Measurements from ENCODE around the gene ARPC1A. TPM values are rescaled to one million over a fixed set of nuclear protein-coding genes. Genes with fewer than 3 reads are reported as not detected.
"Not testable (repeated sequence)": the region's sequence is repeated elsewhere in the genome, so short reads cannot be mapped to it uniquely, and the experiment has no call there.

Gene ARPC1A
- total RNA-seq (10 to 100 TPM; 82.4 to 99.9 TPM), polyA plus RNA-seq (ENCODE audit: insufficient read length in 2 of 2) (100 to 1,000 TPM; 141 to 147 TPM)
- long read RNA-seq, donor 1, transcript ARPC1A-201 (10 exons, 1,565 nt): major isoform, 59 of 76 reads
- long read RNA-seq, donor 1, partial matches to known transcripts: 13 of 76 reads
- long read RNA-seq, donor 1, other reads (novel, unspliced or antisense): 0 of 76 reads
- long read RNA-seq, donor 2, transcript ARPC1A-201 (10 exons, 1,565 nt): major isoform, 23 of 25 reads
- long read RNA-seq, donor 2, partial matches to known transcripts: 0 of 25 reads
- long read RNA-seq, donor 2, other reads (novel, unspliced or antisense): 0 of 25 reads
- long read RNA-seq, donor 3, transcript ARPC1A-201 (10 exons, 1,565 nt): major isoform, 31 of 33 reads
- long read RNA-seq, donor 3, partial matches to known transcripts: 0 of 33 reads
- long read RNA-seq, donor 3, other reads (novel, unspliced or antisense): 0 of 33 reads
- long read RNA-seq, donor 4, transcript ARPC1A-201 (10 exons, 1,565 nt): major isoform, 27 of 52 reads
- long read RNA-seq, donor 4, partial matches to known transcripts: 23 of 52 reads
- long read RNA-seq, donor 4, other reads (novel, unspliced or antisense): 0 of 52 reads

DNA sequence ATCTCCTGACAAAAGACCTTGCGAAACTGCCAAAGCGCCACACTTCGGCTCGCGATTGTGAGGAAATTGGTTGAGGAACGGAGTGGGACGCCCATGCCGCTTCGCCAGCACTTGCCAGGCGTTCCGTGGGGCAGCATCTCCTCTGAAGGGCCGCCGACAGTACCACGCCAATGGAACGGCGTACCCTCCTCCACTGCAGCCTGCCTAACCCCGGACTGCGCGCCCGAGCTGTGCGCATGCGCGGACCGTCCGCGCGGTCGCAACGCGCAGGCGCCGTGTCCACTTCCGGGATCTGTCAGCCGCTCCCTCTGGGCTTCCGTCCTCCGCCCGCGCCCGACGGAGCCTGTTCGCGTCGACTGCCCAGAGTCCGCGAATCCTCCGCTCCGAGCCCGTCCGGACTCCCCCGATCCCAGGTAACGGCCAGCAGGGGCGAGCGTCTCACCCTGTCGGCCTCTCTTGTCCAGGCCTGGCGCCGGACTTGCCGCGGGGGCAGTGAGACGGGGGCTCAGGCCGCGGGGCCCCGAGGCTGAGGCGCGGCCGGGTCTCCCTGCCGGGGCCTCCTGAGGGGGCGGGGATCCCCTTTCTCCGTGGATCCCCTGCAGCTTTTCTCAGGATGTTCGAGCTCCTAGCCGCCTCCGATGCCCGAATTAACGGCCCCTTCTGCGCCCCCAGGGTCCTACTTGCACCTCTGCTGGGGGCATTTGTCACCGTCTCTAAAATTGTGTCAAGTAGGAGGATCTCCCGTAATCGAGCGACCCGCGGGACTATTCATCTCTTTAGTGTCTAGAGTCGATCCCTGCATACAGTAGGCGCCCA, at the start of gene ARPC1A:
TSS of gene ARPC1A (plus strand) at position 307 of the 816 bp plus-strand sequence. CDS start 7,456 bp downstream, outside the sequence.
- peak; percentile 84 to 97 (median 89) for DNase-seq (ENCODE audit: low read depth in 4 of 6, low spot score in 6 of 6)
- H3K4me3 ChIP-seq (ENCODE audit: low read depth, low read length): peak within 1 kb of the TSS; percentile 93
- under 1% methylated on average over 82 of the region's 82 CpGs for WGBS (ENCODE audit: insufficient coverage)
- peak within 1 kb of the TSS; percentile 80 for H3K27ac ChIP-seq (ENCODE audit: low read depth, low read length)
- no peaks in the 10 kb centered on the region for H3K36me3 ChIP-seq (ENCODE audit: control insufficient read depth, insufficient read depth, low read length)
- H3K9me3 ChIP-seq (ENCODE audit: control insufficient read depth, insufficient read depth, low read length): no peaks in the 10 kb centered on the region
- H3K4me1 ChIP-seq (ENCODE audit: control insufficient read depth, insufficient read depth, low read length): peaks cover 20% of the 10 kb centered on the region
- H3K27me3 ChIP-seq (ENCODE audit: control insufficient read depth, insufficient read depth, low read length): no peaks in the 10 kb centered on the region

DNA sequence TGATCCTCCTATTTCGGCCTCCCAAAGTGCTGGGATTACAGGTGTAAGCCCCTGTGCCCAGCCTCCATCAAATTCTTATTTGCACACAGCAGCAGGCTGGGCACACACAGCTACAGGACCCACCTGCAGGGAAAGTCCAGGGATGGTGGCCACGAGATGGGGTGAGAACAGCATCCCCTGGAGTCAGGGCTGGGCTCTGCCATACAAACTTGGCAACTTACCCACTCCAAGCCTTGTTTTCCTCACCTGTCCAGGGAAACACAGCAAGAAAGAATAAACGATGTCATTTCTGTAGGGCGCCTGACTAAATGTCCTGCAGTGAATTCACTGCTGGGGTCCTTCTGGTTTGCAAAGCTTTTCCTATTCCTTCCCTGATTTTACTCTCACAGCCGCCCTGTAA, 47.5 kb upstream of the ARPC1A start:
- 85% methylated on average over 5 of the region's 5 CpGs for WGBS (ENCODE audit: insufficient coverage)
- no peak for DNase-seq (ENCODE audit: low read depth in 4 of 6, low spot score in 6 of 6)
- no peaks in the 10 kb centered on the region for H3K4me1 ChIP-seq (ENCODE audit: control insufficient read depth, insufficient read depth, low read length)
- no peaks in the 10 kb centered on the region for H3K9me3 ChIP-seq (ENCODE audit: control insufficient read depth, insufficient read depth, low read length)
- H3K4me3 ChIP-seq (ENCODE audit: low read depth, low read length): no peak overlapping the region
- no peaks in the 10 kb centered on the region for H3K27me3 ChIP-seq (ENCODE audit: control insufficient read depth, insufficient read depth, low read length)
- no peaks in the 10 kb centered on the region for H3K36me3 ChIP-seq (ENCODE audit: control insufficient read depth, insufficient read depth, low read length)
- H3K27ac ChIP-seq (ENCODE audit: low read depth, low read length): no peak overlapping the region

DNA sequence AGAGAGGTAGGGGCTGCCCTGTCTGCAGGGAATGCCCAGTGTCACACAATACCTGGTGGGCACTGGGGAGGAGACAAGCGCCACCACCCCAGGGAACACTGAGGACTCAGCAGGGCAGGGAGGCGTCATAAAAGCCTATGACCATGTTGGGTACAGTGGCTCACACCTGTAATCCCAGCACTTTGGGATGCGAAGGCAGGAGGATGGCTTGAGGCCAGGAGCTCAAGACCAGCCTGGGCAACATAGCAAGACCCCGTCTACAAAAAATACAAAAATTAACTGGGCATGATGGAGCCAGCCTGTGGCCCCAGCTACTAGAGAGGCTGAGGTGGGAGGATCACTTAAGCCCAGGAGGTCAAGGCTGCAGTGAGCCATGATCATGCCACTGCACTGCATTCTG, 41.5 kb upstream of the ARPC1A start:
- H3K27me3 ChIP-seq (ENCODE audit: control insufficient read depth, insufficient read depth, low read length); H3K4me1 ChIP-seq (ENCODE audit: control insufficient read depth, insufficient read depth, low read length); H3K36me3 ChIP-seq (ENCODE audit: control insufficient read depth, insufficient read depth, low read length); H3K9me3 ChIP-seq (ENCODE audit: control insufficient read depth, insufficient read depth, low read length); H3K27ac ChIP-seq (ENCODE audit: low read depth, low read length); H3K4me3 ChIP-seq (ENCODE audit: low read depth, low read length); DNase-seq (ENCODE audit: low read depth in 4 of 6, low spot score in 6 of 6): not testable (repeated sequence)
- 88% methylated on average over 3 of the region's 4 CpGs for WGBS (ENCODE audit: insufficient coverage)

DNA sequence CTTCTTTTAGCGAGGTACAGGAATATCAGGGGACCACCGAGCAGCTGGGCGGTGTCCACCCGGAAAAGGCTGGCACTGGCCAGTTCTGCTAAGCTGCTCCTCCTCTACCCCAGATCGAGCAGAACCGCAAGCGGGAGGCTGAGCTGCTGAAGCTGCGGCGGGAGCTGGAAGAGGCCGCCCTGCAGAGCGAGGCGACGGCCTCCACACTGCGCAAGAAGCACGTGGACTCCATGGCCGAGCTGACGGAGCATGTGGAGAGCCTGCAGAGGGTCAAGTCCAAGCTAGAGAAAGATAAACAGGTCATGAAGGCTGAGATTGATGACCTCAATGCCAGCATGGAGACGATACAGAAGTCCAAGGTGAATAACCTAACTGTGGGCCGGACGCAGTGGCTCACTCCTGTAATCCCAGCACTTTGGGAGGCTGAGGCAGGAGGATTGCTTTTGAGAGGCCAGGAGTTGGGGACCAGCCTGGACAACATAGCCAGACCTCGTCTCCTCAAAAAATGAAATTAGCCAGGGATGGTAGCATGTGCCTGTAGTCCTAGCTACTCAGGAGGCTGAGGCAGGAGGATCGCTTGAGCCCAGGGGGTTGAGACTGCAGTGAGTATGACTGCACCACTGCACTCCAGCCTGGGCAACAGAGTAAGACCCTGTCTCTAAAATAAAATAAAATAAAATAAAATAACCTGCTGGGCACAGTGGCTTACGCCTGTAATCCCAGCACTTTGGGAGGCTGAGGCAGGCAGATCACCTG, 37.7 kb upstream of the ARPC1A start:
- Histone ChIP-seq H3K4me1 (ENCODE audit: control insufficient read depth, insufficient read depth, low read length) (no peaks in the 10 kb centered on the region), H3K27ac (ENCODE audit: low read depth, low read length) (no peak overlapping the region), H3K9me3 (ENCODE audit: control insufficient read depth, insufficient read depth, low read length) (no peaks in the 10 kb centered on the region), H3K4me3 (ENCODE audit: low read depth, low read length) (no peak overlapping the region), H3K36me3 (ENCODE audit: control insufficient read depth, insufficient read depth, low read length) (no peaks in the 10 kb centered on the region), H3K27me3 (ENCODE audit: control insufficient read depth, insufficient read depth, low read length) (no peaks in the 10 kb centered on the region)
- 93% methylated on average over 23 of the region's 23 CpGs for WGBS (ENCODE audit: insufficient coverage)
- DNase-seq (ENCODE audit: low read depth in 4 of 6, low spot score in 6 of 6): no peak

DNA sequence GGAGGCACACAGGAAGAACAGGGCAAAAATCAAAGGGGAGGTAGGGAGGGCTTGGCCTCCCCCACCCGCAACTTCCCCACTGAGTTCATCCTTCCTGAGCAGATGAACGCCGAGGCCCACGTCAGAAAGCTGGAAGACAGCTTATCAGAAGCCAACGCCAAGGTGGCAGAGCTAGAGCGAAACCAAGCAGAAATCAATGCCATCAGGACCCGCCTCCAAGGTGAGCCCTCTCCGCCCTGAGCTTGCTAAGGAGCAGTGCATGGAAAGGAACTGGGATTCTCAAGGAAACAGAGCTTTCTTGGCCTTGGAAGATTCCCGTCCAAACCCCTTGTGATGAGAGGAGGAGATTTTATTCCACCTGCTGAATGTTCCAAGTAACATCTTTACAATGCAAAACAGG, 36.5 kb upstream of the ARPC1A start:
- Histone ChIP-seq H3K27me3 (ENCODE audit: control insufficient read depth, insufficient read depth, low read length) (no peaks in the 10 kb centered on the region), H3K9me3 (ENCODE audit: control insufficient read depth, insufficient read depth, low read length) (no peaks in the 10 kb centered on the region), H3K27ac (ENCODE audit: low read depth, low read length) (no peak overlapping the region), H3K4me1 (ENCODE audit: control insufficient read depth, insufficient read depth, low read length) (no peaks in the 10 kb centered on the region), H3K36me3 (ENCODE audit: control insufficient read depth, insufficient read depth, low read length) (no peaks in the 10 kb centered on the region), H3K4me3 (ENCODE audit: low read depth, low read length) (no peak overlapping the region)
- no peak for DNase-seq (ENCODE audit: low read depth in 4 of 6, low spot score in 6 of 6)
- 85% methylated on average over 7 of the region's 9 CpGs for WGBS (ENCODE audit: insufficient coverage)

DNA sequence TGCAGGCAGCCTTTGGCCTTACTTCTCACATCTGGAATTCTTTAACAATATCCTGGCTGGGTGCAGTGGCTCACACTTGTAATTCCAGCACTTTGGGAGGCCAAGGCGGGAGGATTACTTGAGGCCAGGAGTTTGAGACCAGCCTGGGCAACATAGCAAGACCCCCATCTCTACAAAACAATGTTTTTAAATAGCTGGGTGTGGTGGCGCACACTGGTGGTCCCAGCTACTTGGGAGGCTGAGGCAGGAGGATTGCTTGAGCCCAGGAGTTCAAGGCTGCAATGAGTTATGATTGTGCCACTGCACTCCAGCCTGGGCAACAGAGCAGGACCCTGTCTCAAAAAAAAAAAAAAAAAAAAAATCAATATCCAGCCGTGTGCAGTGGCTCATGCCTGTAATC, 35.5 kb upstream of the ARPC1A start:
- not testable (repeated sequence) for DNase-seq (ENCODE audit: low read depth in 4 of 6, low spot score in 6 of 6); H3K27me3 ChIP-seq (ENCODE audit: control insufficient read depth, insufficient read depth, low read length); H3K36me3 ChIP-seq (ENCODE audit: control insufficient read depth, insufficient read depth, low read length); H3K27ac ChIP-seq (ENCODE audit: low read depth, low read length); H3K9me3 ChIP-seq (ENCODE audit: control insufficient read depth, insufficient read depth, low read length); H3K4me3 ChIP-seq (ENCODE audit: low read depth, low read length); H3K4me1 ChIP-seq (ENCODE audit: control insufficient read depth, insufficient read depth, low read length)
- 100% methylated on average over 1 of the region's 3 CpGs for WGBS (ENCODE audit: insufficient coverage)

DNA sequence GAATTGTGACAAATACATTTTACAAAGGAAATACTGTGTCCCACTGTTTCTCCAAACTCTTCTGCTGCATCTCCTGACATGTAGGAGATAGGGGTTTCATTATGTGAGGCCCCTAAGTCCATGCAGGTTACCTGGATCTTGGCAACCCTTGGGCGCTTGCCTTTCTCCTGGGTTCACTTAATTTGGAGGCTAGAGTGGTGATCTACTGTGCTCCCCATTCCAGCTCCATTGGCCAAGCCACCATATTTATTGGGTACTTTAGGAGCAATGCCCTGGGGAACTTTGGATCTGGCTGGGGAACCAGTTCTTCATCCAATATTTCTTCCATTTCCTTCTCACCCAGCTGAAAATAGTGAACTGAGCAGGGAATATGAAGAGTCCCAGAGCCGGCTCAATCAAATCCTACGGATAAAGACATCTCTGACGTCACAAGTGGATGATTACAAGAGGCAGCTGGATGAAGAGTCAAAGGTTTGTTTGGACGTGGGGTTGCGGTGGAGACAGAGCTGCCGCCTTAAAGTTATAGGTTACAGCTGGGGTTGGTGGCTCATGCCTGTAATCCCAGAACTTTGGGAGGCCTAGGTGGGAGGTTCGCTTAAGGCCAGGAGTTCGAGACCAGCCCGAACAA, 34.6 kb upstream of the ARPC1A start:
- no peaks in the 10 kb centered on the region for H3K4me1 ChIP-seq (ENCODE audit: control insufficient read depth, insufficient read depth, low read length)
- no peak overlapping the region for H3K27ac ChIP-seq (ENCODE audit: low read depth, low read length)
- no peaks in the 10 kb centered on the region for H3K9me3 ChIP-seq (ENCODE audit: control insufficient read depth, insufficient read depth, low read length)
- DNase-seq (ENCODE audit: low read depth in 4 of 6, low spot score in 6 of 6): no peak
- WGBS (ENCODE audit: insufficient coverage): 87% methylated on average over 3 of the region's 10 CpGs
- no peaks in the 10 kb centered on the region for H3K36me3 ChIP-seq (ENCODE audit: control insufficient read depth, insufficient read depth, low read length)
- no peak overlapping the region for H3K4me3 ChIP-seq (ENCODE audit: low read depth, low read length)
- no peaks in the 10 kb centered on the region for H3K27me3 ChIP-seq (ENCODE audit: control insufficient read depth, insufficient read depth, low read length)

DNA sequence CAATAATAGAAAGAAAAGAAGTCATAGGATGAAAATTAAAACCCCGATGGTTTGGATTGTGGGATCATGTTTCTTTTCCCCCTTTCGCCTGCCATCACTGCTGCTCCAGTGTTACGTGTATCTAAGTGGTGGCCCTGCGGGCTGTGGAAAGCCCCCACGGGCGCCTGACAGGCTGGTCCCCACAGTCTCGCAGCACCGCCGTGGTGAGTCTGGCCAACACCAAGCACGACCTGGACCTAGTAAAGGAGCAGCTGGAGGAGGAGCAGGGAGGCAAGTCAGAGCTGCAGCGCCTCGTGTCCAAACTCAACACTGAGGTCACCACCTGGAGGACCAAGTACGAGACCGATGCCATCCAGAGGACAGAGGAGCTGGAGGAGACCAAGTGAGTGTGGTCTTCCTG, 33.6 kb upstream of the ARPC1A start:
- Histone ChIP-seq H3K4me3 (ENCODE audit: low read depth, low read length) (no peak overlapping the region), H3K27ac (ENCODE audit: low read depth, low read length) (no peak overlapping the region), H3K27me3 (ENCODE audit: control insufficient read depth, insufficient read depth, low read length) (no peaks in the 10 kb centered on the region), H3K9me3 (ENCODE audit: control insufficient read depth, insufficient read depth, low read length) (no peaks in the 10 kb centered on the region), H3K4me1 (ENCODE audit: control insufficient read depth, insufficient read depth, low read length) (no peaks in the 10 kb centered on the region), H3K36me3 (ENCODE audit: control insufficient read depth, insufficient read depth, low read length) (no peaks in the 10 kb centered on the region)
- DNase-seq (ENCODE audit: low read depth in 4 of 6, low spot score in 6 of 6): no peak
- WGBS (ENCODE audit: insufficient coverage): 91% methylated on average over 14 of the region's 14 CpGs

DNA sequence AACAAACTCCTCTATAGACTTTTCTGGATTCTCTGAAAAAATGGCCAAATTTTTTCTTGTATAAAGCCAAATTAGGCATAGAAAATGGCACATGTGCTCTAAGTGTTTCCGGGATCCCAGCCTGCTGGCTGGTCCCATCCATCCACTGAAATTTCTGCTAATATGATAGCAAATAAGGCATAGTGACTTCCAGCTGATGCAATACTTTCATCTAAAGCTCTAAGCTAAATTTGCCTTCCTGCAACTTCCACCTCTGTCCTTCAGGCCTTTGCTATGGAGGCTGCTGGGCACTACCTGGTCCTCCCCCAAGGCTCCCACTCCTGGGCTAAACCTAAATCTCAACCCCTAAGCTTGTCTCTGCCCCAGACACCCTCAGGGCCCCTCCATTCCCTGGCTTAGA, 32.5 kb upstream of the ARPC1A start:
- H3K4me1 ChIP-seq (ENCODE audit: control insufficient read depth, insufficient read depth, low read length): no peaks in the 10 kb centered on the region
- no peaks in the 10 kb centered on the region for H3K36me3 ChIP-seq (ENCODE audit: control insufficient read depth, insufficient read depth, low read length)
- H3K4me3 ChIP-seq (ENCODE audit: low read depth, low read length): no peak overlapping the region
- no peak overlapping the region for H3K27ac ChIP-seq (ENCODE audit: low read depth, low read length)
- peak in 1 of 6 donors; percentile 6 for DNase-seq (ENCODE audit: low read depth in 4 of 6, low spot score in 6 of 6)
- H3K27me3 ChIP-seq (ENCODE audit: control insufficient read depth, insufficient read depth, low read length): no peaks in the 10 kb centered on the region
- 100% methylated on average over 1 of the region's 1 CpG for WGBS (ENCODE audit: insufficient coverage)
- no peaks in the 10 kb centered on the region for H3K9me3 ChIP-seq (ENCODE audit: control insufficient read depth, insufficient read depth, low read length)

Data from spinal cord (tissue), 10 donors.